BE2C (cell line): ENCODE data around the gene ZBTB47.

Experiments used
- DNase-seq: peaks from one replicate; pipeline ENCODE4 v3.0.0-alpha.2; 2020
- H3K27me3 ChIP-seq: fragments of 250-450 bp; sonication (Bioruptor Pico); 2 replicates; pipeline ENCODE4 v1.5.1; 2020; ENCODE audit warnings: mild to moderate bottlenecking
- H3K36me3 ChIP-seq: fragments of 250-450 bp; sonication (Bioruptor Pico); 2 replicates; pipeline ENCODE4 v1.5.1; 2020; ENCODE audit warnings: mild to moderate bottlenecking
- H3K4me1 ChIP-seq: fragments of 250-450 bp; sonication (Bioruptor Pico); 2 replicates; pipeline ENCODE4 v1.5.1; 2020
- H3K4me3 ChIP-seq: 2 replicates; pipeline ENCODE4 v1.5.1; 2011; ENCODE audit warnings: low read depth, low read length
- H3K9me3 ChIP-seq: fragments of 250-450 bp; sonication (Bioruptor Pico); 2 replicates; pipeline ENCODE4 v1.5.1; 2020
- CTCF ChIP-seq: IDR thresholded peaks from 2 replicates; pipeline ENCODE4 v1.5.1; 2012; ENCODE audit warnings: mild to moderate bottlenecking, low read depth, low read length

Gene ZBTB47

DNA sequence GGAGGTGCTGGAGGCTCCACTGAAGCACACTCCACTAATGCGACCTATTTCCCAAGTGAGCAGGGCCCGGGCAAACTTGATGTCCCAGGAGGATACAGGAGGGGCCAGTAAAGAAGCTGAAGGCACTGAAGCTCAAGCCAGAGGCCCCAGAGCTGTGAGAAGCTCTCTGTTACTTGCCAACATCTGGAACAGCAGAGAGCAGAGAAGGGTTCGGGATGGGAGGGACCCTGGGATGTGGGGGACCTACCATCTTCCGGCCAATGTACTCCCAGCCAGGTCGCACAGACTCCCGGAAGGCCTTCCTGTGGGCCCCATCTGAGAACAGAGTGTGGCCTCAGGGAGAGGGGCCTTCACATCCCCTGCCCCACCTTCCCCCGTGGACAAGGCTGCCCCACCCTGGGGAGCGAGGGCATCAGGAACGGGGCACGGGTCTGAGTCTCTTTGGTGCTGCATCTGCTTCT, 46.0 kb downstream of the ZBTB47 start:
- Histone ChIP-seq H3K27me3 (no peaks in the 10 kb centered on the region), H3K9me3 (no peaks in the 10 kb centered on the region), H3K36me3 (no peaks in the 10 kb centered on the region), H3K4me3 (no peak overlapping the region), H3K4me1 (no peaks in the 10 kb centered on the region)
- no peak for TF ChIP-seq CTCF
- no peak for DNase-seq

DNA sequence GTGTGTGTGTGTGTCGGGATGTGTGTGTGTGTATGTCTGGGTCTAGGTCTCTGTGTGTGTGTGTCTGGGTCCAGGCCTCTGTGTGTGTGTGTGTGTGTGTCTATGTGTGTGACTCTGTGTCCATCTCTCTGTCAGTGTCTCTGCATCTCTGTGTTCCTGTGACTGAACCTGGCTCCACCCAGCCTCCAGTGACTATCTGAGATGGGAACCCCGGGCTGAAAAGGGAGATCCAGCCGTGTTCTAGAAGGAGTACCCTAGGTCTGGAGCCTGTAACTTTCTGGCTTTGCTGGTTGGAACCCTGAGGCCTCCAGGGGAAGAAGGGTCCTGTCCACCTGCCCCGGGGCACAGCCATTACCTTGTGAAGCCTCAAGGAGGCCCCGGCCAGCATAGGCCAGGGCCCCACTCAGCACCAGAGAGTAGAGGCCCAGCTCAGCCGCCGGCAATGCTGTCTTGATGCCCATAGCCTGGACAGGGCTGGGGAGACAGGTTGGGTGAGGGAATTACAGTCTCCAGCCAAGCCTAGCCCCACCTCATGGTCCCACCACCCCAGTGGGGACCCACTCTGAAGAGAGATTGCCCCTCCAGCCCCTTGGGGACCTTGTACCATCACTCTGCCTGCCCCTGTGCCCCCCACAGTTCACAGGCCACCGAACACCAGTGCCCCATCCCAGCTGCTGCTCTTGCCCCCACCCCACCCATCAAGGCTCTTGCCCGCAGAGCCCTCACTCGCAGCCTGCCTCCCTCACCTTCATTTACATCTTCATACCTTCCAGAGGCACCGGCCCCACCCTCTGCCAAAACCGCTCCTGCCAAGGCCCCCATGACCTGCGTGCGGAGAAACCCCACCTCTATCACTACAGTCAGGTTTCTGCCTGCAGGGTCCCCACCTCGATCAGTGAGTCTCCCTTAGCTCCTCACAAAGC, 47.1 kb downstream of the ZBTB47 start:
- no peak for TF ChIP-seq CTCF
- Histone ChIP-seq H3K4me3 (no peak overlapping the region), H3K36me3 (no peaks in the 10 kb centered on the region), H3K27me3 (no peaks in the 10 kb centered on the region), H3K9me3 (no peaks in the 10 kb centered on the region), H3K4me1 (no peaks in the 10 kb centered on the region)
- no peak for DNase-seq

DNA sequence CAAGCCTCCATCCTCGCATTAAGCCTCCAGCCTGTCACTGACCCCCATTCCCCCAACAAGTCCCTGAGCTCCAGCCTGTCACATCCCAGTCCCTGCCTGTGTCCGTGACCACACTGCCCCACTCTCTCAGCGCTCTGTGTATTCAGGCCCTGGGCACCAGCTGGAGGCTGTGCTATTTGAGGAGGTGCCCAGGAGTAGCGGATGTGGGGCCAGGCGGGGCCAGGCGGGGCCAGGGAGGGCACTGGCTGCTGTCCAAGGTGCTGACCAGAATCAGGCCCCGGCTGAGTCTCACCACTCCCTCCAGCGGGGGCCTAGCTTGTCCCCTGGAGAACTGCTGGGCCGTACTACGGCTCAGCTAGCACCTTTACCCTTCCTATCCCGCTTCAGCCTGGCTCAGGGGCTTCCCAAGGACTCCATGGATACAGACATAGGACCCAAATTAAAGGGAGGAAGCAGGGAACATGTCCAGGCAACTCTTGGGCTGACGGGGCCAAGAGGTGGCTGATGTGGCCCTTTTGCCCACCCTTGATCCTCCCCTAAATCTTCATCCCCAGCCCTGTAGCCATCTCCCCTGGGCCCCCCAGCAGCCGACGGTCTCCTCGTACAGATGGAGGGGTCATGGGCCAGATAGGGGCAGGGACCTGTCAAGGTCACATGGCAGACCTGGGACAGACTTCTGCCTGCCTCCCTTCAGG, 48.0 kb downstream of the ZBTB47 start:
- TF ChIP-seq CTCF: no peak
- no peak for DNase-seq
- H3K9me3 ChIP-seq: no peaks in the 10 kb centered on the region

GRCh38 chr3:42702066-42702951, 48.8 kb downstream of the ZBTB47 start, which contains the start of gene HHATL:
Gene HHATL, minus strand, starts transcription at chr3:42702798. Its CDS starts 1,972 bp downstream, at chr3:42700826.
- TF ChIP-seq CTCF: no peak
- no peaks in the 10 kb centered on the region for H3K36me3 ChIP-seq
- H3K4me1 ChIP-seq: no peaks in the 10 kb centered on the region
- no peaks in the 10 kb centered on the region for H3K9me3 ChIP-seq
- no peak within 1 kb of the TSS for H3K4me3 ChIP-seq
- H3K27me3 ChIP-seq: no peaks in the 10 kb centered on the region
- no peak for DNase-seq

More for the DNA sequence above, 48.0 kb downstream of the ZBTB47 start:
- no peaks in the 10 kb centered on the region for H3K27me3 ChIP-seq
- H3K36me3 ChIP-seq: no peaks in the 10 kb centered on the region
- H3K4me3 ChIP-seq: no peak overlapping the region
- H3K4me1 ChIP-seq: no peaks in the 10 kb centered on the region

GRCh38 chr3:42702982-42703694, 49.6 kb downstream of the ZBTB47 start:
- no peaks in the 10 kb centered on the region for H3K4me1 ChIP-seq
- H3K27me3 ChIP-seq: no peaks in the 10 kb centered on the region
- DNase-seq: no peak
- H3K9me3 ChIP-seq: no peaks in the 10 kb centered on the region
- no peak overlapping the region for H3K4me3 ChIP-seq
- TF ChIP-seq CTCF: no peak
- no peaks in the 10 kb centered on the region for H3K36me3 ChIP-seq
